Measurements from ENCODE around the gene XRCC5.

XRCC5 gene

DNA sequence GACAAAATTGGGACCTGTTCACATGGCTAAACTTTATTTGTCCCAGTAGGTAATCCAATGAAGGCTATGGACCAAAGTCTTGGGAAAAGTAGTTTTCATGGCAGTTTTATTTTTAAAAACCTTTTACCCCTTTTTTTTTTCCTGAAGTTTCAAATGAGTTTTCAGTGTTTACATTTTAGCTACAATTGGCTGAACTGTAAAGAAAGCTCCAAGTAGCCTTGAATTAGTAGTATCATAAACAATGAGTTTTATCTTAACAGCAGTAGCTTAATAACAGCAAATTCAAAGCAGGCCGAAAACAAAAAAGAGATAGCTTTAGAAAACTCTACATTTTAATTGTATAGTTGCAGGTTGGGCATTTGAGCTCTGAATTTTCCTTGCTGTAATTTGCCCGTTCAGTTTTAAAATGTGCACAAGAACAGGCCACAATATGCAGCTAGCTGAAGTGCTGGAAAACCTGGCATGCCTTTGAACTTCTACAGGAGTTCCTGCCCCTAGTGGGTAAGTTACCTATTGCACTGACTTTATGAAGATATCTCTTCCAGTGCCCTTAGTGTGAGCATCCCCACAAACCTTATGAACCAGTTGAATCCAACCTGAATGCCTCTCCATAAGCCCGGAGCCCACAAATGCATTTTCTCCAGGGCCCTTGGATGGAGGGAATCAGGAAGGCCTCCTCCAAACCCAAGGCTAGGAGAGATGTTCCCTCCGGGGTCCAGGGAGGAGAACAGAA, 106.7 kb downstream of the XRCC5 start:
- Histone ChIP-seq H3K27me3 (ENCODE audit: control insufficient read depth, insufficient read depth, low read length) (no peaks in the 10 kb centered on the region), H3K4me3 (ENCODE audit: low read length) (no peak overlapping the region), H3K4me1 (ENCODE audit: control insufficient read depth, insufficient read depth, low read length) (no peaks in the 10 kb centered on the region), H3K36me3 (ENCODE audit: control insufficient read depth, insufficient read depth, low read length) (no peaks in the 10 kb centered on the region), H3K27ac (ENCODE audit: low read depth, low read length) (no peak overlapping the region), H3K9ac (ENCODE audit: low read length) (no peak overlapping the region)

GRCh38 chr2:216216951-216217903, 108.1 kb downstream of the XRCC5 start:
- Histone ChIP-seq H3K4me1 (ENCODE audit: control insufficient read depth, insufficient read depth, low read length) (no peaks in the 10 kb centered on the region), H3K4me3 (ENCODE audit: low read length) (no peak overlapping the region), H3K9ac (ENCODE audit: low read length) (no peak overlapping the region), H3K36me3 (ENCODE audit: control insufficient read depth, insufficient read depth, low read length) (no peaks in the 10 kb centered on the region), H3K27ac (ENCODE audit: low read depth, low read length) (no peak overlapping the region), H3K27me3 (ENCODE audit: control insufficient read depth, insufficient read depth, low read length) (no peaks in the 10 kb centered on the region)

- Histone ChIP-seq H3K9ac (ENCODE audit: low read length) (no peak overlapping the region), H3K36me3 (ENCODE audit: control insufficient read depth, insufficient read depth, low read length) (no peaks in the 10 kb centered on the region), H3K27ac (ENCODE audit: low read depth, low read length) (no peak overlapping the region), H3K4me3 (ENCODE audit: low read length) (no peak overlapping the region), H3K4me1 (ENCODE audit: control insufficient read depth, insufficient read depth, low read length) (no peaks in the 10 kb centered on the region), H3K27me3 (ENCODE audit: control insufficient read depth, insufficient read depth, low read length) (no peaks in the 10 kb centered on the region)
Measured at GRCh38 chr2:216217904-216218260, 108.7 kb downstream of the XRCC5 start.

- no peak overlapping the region for H3K9ac ChIP-seq (ENCODE audit: low read length)
- H3K4me3 ChIP-seq (ENCODE audit: low read length): no peak overlapping the region
- H3K4me1 ChIP-seq (ENCODE audit: control insufficient read depth, insufficient read depth, low read length): no peaks in the 10 kb centered on the region
- no peak overlapping the region for H3K27ac ChIP-seq (ENCODE audit: low read depth, low read length)
- no peaks in the 10 kb centered on the region for H3K27me3 ChIP-seq (ENCODE audit: control insufficient read depth, insufficient read depth, low read length)
- H3K36me3 ChIP-seq (ENCODE audit: control insufficient read depth, insufficient read depth, low read length): no peaks in the 10 kb centered on the region
Measured at GRCh38 chr2:216219861-216220260, 110.7 kb downstream of the XRCC5 start.

DNA sequence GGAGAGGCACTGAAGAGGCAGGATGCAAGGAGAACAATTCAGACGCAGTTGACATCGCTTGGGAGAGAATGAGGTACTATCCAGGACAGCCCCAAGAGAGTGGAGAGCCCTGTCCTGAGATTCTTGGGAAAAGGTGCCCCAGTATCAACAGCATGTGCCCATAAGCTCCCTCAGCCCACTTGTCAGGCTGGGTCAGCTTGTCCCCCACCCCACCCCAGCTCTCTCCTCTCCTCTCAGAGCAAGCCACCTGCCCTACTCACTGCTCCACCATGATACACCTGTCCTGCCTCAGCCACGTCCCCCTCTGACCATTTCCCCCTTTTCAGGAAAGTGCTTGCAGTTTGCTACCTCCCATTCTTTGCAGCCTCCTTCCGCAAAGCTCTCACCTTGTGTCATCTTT, 111.8 kb downstream of the XRCC5 start:
- no peaks in the 10 kb centered on the region for H3K36me3 ChIP-seq (ENCODE audit: control insufficient read depth, insufficient read depth, low read length)
- no peak overlapping the region for H3K4me3 ChIP-seq (ENCODE audit: low read length)
- no peak overlapping the region for H3K9ac ChIP-seq (ENCODE audit: low read length)
- H3K27ac ChIP-seq (ENCODE audit: low read depth, low read length): no peak overlapping the region
- no peaks in the 10 kb centered on the region for H3K4me1 ChIP-seq (ENCODE audit: control insufficient read depth, insufficient read depth, low read length)
- no peaks in the 10 kb centered on the region for H3K27me3 ChIP-seq (ENCODE audit: control insufficient read depth, insufficient read depth, low read length)

GRCh38 chr2:216221811-216222210, 112.7 kb downstream of the XRCC5 start:
- no peaks in the 10 kb centered on the region for H3K27me3 ChIP-seq (ENCODE audit: control insufficient read depth, insufficient read depth, low read length)
- no peak overlapping the region for H3K4me3 ChIP-seq (ENCODE audit: low read length)

GRCh38 chr2:216222650-216223352, 113.7 kb downstream of the XRCC5 start:
- Histone ChIP-seq H3K9ac (ENCODE audit: low read length) (no peak overlapping the region), H3K36me3 (ENCODE audit: control insufficient read depth, insufficient read depth, low read length) (no peaks in the 10 kb centered on the region), H3K27me3 (ENCODE audit: control insufficient read depth, insufficient read depth, low read length) (no peaks in the 10 kb centered on the region), H3K27ac (ENCODE audit: low read depth, low read length) (no peak overlapping the region), H3K4me3 (ENCODE audit: low read length) (no peak overlapping the region), H3K4me1 (ENCODE audit: control insufficient read depth, insufficient read depth, low read length) (no peaks in the 10 kb centered on the region)

More at GRCh38 chr2:216221811-216222210, 112.7 kb downstream of the XRCC5 start:
- Histone ChIP-seq H3K4me1 (ENCODE audit: control insufficient read depth, insufficient read depth, low read length) (no peaks in the 10 kb centered on the region), H3K9ac (ENCODE audit: low read length) (no peak overlapping the region), H3K36me3 (ENCODE audit: control insufficient read depth, insufficient read depth, low read length) (no peaks in the 10 kb centered on the region), H3K27ac (ENCODE audit: low read depth, low read length) (no peak overlapping the region)

- Histone ChIP-seq H3K36me3 (ENCODE audit: control insufficient read depth, insufficient read depth, low read length) (no peaks in the 10 kb centered on the region), H3K9ac (ENCODE audit: low read length) (no peak overlapping the region), H3K4me1 (ENCODE audit: control insufficient read depth, insufficient read depth, low read length) (no peaks in the 10 kb centered on the region), H3K27me3 (ENCODE audit: control insufficient read depth, insufficient read depth, low read length) (no peaks in the 10 kb centered on the region), H3K4me3 (ENCODE audit: low read length) (no peak overlapping the region), H3K27ac (ENCODE audit: low read depth, low read length) (no peak overlapping the region)
Measured at GRCh38 chr2:216224388-216224787, 115.2 kb downstream of the XRCC5 start.

- Histone ChIP-seq H3K27me3 (ENCODE audit: control insufficient read depth, insufficient read depth, low read length) (no peaks in the 10 kb centered on the region), H3K9ac (ENCODE audit: low read length) (no peak overlapping the region), H3K4me3 (ENCODE audit: low read length) (no peak overlapping the region), H3K36me3 (ENCODE audit: control insufficient read depth, insufficient read depth, low read length) (no peaks in the 10 kb centered on the region), H3K27ac (ENCODE audit: low read depth, low read length) (no peak overlapping the region), H3K4me1 (ENCODE audit: control insufficient read depth, insufficient read depth, low read length) (no peaks in the 10 kb centered on the region)
Measured at GRCh38 chr2:216229277-216229914, 120.2 kb downstream of the XRCC5 start.

DNA sequence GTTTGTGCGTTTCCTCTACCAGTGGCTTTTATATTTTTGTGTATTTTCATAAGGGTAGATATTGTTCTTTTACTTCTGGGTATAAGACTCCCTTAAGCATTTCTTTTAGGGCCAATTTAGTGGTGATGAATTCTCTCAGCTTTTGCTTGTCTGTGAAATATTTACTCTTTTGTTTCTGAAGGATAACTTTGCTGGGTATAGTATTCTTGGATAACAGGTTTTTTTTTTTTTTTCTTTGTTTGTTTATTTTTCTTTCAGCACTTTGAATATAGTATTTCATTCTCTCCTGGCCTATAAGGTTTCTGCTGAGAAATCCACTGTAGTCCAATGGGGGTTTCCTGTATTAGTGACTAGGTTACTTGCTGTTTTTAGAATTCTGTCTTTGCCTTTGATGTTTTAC, 122.7 kb downstream of the XRCC5 start:
- no peaks in the 10 kb centered on the region for H3K36me3 ChIP-seq (ENCODE audit: control insufficient read depth, insufficient read depth, low read length)
- H3K4me1 ChIP-seq (ENCODE audit: control insufficient read depth, insufficient read depth, low read length): no peaks in the 10 kb centered on the region
- no peak overlapping the region for H3K4me3 ChIP-seq (ENCODE audit: low read length)
- H3K27me3 ChIP-seq (ENCODE audit: control insufficient read depth, insufficient read depth, low read length): no peaks in the 10 kb centered on the region
- H3K9ac ChIP-seq (ENCODE audit: low read length): no peak overlapping the region
- no peak overlapping the region for H3K27ac ChIP-seq (ENCODE audit: low read depth, low read length)

DNA sequence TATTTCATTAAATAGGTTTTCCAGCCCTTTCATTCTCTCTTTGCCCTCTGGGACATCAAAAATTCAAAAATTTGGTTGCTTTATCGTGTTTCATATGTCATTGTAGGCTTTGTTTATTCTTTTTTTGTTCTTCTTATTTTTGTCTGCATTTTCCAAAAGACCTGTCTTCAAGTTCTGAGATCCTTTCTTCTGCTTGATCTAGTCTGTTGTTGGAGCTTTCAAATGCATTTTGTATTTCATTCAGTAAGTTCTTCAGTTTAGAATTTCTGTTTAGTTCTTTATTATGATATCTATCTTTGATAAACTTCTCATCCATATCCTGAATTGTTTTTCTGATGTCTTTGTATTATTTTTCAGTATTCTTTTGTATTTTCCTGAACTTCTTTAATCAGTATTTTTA, 123.6 kb downstream of the XRCC5 start:
- no peak overlapping the region for H3K9ac ChIP-seq (ENCODE audit: low read length)
- no peak overlapping the region for H3K4me3 ChIP-seq (ENCODE audit: low read length)
- H3K27ac ChIP-seq (ENCODE audit: low read depth, low read length): no peak overlapping the region
- no peaks in the 10 kb centered on the region for H3K27me3 ChIP-seq (ENCODE audit: control insufficient read depth, insufficient read depth, low read length)
- H3K36me3 ChIP-seq (ENCODE audit: control insufficient read depth, insufficient read depth, low read length): no peaks in the 10 kb centered on the region
- no peaks in the 10 kb centered on the region for H3K4me1 ChIP-seq (ENCODE audit: control insufficient read depth, insufficient read depth, low read length)

Data from rectal smooth muscle tissue (tissue), 1 donor.